Adrenal gland (tissue), 5 donors: ENCODE results near the gene PRSS33.

Source experiments
- POLR2A ChIP-seq, 2 donors: fragments of 450-650 bp; IDR thresholded peaks; one replicate each; pipeline ENCODE4 v1.6.1; 2017; ENCODE audit warnings: antibody characterized with exemption in 2 of 2, mild to moderate bottlenecking in 2 of 2, moderate library complexity in 1 of 2
- TF ChIP-seq, protein P1 (sequence below), 6 experiments: fragments of 450-650 bp in 4 of 6; fragments of 200-600 bp in 2 of 6; sonication (generic) in 1 of 6; IDR thresholded peaks; 1 replicate in 5 of 6; 2 replicates in 1 of 6; pipeline versions ENCODE4 v1.5.1 to v1.8.0; 2016 to 2021; ENCODE audit warnings: antibody characterized with exemption in 6 of 6, mild to moderate bottlenecking in 2 of 6, moderate library complexity in 1 of 6
- donor health status: DM: no; HTN: no; CAD: no.

- TF ChIP-seq, protein P1, sequence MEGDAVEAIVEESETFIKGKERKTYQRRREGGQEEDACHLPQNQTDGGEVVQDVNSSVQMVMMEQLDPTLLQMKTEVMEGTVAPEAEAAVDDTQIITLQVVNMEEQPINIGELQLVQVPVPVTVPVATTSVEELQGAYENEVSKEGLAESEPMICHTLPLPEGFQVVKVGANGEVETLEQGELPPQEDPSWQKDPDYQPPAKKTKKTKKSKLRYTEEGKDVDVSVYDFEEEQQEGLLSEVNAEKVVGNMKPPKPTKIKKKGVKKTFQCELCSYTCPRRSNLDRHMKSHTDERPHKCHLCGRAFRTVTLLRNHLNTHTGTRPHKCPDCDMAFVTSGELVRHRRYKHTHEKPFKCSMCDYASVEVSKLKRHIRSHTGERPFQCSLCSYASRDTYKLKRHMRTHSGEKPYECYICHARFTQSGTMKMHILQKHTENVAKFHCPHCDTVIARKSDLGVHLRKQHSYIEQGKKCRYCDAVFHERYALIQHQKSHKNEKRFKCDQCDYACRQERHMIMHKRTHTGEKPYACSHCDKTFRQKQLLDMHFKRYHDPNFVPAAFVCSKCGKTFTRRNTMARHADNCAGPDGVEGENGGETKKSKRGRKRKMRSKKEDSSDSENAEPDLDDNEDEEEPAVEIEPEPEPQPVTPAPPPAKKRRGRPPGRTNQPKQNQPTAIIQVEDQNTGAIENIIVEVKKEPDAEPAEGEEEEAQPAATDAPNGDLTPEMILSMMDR (IDR thresholded peaks at IDR 0.05): no peak
- no peak for TF ChIP-seq POLR2A (IDR thresholded peaks at IDR 0.05)
Measured at GRCh38 chr16:2767140-2767731, 20.1 kb downstream of the PRSS33 start.
